ENCODE data around the gene MLN.

GRCh38 chr6:33798343-33798848 lies 5.4 kb downstream of the MLN start:
- TF ChIP-seq CTCF (IDR thresholded peaks at IDR 0.05; ENCODE audit: borderline replicate concordance, extremely low read depth, low read length, poor library complexity, severe bottlenecking): no peak
- no peak for TF ChIP-seq EZH2 (IDR thresholded peaks at IDR 0.05; ENCODE audit: borderline replicate concordance, low read depth, low read length, severe bottlenecking)

Measured in DND-41 (cell line).